Ramos (cell line): ENCODE results near the gene F5.

ENCODE experiments used
- in situ Hi-C: fragments of 300-500 bp; cut with MboI; formaldehyde crosslinking; loops from one replicate; pipeline ENCODE4 v1.14.3; 2022; ENCODE audit warnings: low sequenced_read_pairs; ENCODE audit not compliant: unreplicated experiment

Gene F5

DNA sequence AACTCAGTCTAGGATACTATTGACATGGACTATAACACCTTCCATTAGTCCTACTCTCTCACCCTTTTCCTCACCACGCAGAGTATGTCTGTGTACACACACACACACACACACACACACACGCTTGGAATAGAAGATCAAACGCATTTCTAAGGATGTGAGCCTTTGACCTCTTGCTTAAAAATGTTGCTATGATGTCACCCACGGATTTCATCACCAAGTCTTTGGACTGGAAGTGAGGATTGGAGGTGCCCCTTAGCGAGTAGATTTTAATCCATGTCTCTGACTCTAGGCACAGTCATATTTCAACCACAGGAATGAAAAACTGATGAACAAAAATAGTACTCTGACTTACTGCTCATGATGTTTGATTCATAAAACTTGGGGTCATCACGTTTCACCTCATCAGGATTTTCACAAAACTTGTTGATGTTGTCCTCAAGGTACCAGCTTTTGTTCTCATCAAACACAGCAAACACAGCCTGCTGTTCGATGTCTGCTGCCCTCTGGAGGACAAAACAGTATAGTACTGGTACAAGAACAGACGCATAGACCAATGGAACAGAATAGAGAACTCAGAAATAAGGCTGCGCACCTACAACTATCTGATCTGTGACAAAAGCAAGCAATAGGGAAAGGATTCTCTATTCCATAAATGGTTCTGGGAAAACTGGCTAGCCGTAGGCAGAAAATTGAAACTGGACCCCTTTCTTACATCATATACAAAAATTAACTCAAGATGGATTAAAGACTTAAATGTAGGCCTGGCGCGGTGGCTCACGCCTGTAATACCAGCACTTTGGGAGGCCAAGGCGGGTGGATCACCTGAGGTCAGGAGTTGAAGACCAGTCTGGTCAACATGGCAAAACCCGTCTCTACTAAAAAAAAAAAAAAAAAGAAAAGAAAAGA, 39.9 kb downstream of the F5 start:
- in situ Hi-C loops: loop anchor here (25.0 kb wide), 1 partner anchor 934 kb away; no protein-coding TSS in a partner anchor

DNA sequence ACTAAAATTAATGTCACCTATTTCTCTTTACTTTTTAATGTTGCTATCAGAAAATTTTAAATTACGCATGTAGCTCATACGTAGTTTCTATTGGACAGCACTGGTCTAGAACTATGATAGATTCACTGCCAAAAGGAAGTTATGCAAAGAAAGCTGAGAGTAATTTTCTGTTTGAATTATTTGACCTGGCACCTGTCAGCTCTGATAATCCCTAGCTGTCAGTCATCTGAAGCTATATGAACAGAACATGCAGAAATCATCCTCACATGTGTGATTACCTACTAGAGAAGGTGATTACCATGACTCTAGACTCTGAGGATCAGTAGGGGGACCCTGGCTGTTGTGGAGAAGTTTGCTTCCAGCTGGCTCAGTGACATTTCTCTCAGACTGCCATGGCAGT, 40.8 kb downstream of the F5 start:
- in situ Hi-C loops: loop anchor here (25.0 kb wide), 1 partner anchor 933 kb away; no protein-coding TSS in a partner anchor

DNA sequence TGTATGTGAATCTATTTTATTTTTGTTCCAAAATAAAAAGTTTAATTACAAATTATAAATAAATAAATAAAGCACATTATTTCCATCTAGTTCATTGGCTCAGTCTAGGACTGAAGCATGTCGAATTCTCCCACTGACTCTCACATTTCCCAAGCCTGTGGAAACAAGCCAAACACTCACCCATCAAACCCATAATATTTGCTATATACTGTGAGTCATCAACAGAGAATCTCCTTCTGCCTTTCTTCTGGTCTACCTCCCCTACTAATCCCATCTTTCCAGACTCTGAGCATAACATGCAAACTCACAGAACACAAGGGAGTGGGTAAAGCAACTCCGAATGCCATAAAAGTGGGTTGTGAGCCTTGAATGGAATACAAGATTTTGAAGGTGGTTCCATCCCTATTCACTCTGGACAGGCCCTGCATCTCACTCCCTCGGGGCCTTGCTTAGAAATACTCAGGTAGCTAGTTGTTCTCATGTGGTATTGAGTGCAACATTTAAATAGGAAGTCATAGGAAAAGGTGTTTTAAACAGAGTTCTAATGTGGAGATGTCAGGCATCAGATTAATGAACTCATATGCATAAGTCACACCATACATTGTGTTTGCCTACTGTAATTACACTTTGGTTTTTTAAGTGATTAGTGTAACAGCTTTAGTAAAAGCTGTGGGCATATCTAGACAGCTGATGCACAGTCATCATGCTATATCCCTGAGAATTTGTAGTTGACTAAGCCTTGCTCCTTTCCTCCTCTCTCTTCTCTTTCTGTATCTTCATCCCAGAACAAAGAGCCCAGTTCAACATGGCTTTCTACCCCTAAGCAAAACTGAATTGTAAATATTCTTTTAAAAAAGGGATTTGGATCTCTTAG, 47.0 kb downstream of the F5 start:
- in situ Hi-C loops: loop anchor here (25.0 kb wide), 1 partner anchor 927 kb away; no protein-coding TSS in a partner anchor

DNA sequence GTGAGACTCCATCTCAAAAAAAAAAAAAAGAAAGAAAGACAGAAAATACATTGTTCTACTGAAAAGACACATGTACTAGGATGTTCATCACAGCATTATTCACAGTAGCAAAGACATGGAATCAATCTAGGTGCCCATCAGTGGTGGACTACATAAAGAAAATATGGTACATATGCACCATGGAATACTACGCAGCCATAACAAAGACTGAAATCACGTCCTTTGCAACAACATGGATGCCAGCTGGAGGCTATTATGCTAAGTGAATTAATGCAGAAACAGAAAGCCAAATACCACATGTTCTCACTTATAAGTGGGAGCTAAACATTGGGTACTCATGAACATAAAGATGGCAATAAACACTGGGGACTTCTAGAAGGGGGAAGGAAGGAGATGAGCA, 51.6 kb downstream of the F5 start:
- in situ Hi-C loops: loop anchor here (25.0 kb wide), 1 partner anchor 922 kb away; no protein-coding TSS in a partner anchor

DNA sequence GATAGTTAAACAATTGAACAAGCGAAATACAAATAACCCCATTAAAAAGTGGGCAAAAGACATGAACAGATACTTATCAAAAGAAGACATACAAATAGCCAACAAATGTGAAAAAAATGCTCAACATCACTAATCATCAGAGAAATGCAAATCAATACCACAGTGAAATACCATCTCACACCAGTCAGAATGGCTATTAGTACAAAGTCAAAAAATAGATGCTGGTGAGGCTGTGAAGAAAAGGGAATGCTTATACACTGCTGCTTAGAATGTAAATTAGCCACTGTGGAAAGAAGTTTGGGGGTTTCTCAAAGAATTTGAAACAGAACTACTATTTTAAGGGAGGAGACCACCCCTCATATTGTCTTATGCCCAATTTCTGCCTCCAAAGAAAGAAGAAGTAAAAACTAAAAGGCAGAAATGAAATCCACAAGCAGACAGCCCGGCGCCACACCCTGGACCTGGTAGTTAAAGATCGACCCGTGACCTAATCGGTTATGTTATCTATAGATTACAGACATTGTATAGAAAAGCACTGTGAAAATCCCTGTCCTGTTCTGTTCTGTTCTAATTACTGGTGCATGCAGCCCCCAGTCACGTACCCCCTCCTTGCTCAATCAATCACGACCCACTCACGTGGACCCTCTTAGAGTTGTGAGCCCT, 52.6 kb downstream of the F5 start:
- in situ Hi-C loops: loop anchor here (25.0 kb wide), 1 partner anchor 921 kb away; no protein-coding TSS in a partner anchor

DNA sequence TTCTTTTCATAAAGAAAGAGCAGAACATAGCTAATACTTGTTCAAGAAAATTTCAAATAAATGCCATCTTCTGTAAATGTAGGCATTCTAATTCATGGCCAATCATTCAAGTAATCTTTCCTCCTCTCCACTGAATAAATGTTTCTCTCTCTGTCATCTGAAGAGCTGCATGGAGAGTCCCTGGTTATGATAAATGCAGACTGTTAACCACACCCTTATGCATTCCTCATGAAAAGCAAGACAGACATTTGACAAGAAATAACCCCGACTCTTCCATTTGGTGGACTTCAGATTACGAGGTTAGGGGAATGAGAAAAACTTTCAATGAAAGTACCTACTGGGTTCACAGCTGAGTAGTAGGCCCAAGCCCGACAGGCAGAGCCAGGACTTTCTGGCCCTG, 55.8 kb downstream of the F5 start:
- in situ Hi-C loops: loop anchor here (25.0 kb wide), 1 partner anchor 918 kb away; no protein-coding TSS in a partner anchor

DNA sequence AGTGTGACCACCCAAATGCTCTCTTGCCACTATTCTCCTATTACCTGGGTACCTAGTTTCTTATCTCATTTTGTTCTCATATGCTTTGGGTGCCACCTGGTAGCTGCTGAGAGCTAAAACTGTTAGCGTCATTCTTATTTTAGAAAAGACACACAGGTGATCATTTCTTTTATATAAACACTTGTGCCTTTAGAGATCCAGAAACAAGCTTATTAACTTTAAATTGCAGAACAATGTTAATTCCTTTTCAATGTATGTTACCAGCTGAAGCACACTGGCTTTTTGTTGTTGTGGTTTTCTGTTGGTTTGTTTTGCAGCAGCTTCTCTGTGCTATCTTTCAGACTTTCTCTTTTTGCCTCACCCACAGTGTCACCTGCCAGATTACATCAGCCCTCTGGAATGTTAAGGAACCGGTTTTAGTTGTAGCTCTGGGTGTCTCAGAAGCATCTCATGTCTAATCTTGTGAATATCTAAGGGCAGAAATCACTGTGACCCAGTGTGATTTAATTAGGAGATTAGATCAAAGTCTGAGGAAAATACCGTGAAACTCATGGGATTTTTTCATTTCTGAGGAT, 57.1 kb downstream of the F5 start:
- in situ Hi-C loops: loop anchor here (25.0 kb wide), 1 partner anchor 917 kb away; no protein-coding TSS in a partner anchor

DNA sequence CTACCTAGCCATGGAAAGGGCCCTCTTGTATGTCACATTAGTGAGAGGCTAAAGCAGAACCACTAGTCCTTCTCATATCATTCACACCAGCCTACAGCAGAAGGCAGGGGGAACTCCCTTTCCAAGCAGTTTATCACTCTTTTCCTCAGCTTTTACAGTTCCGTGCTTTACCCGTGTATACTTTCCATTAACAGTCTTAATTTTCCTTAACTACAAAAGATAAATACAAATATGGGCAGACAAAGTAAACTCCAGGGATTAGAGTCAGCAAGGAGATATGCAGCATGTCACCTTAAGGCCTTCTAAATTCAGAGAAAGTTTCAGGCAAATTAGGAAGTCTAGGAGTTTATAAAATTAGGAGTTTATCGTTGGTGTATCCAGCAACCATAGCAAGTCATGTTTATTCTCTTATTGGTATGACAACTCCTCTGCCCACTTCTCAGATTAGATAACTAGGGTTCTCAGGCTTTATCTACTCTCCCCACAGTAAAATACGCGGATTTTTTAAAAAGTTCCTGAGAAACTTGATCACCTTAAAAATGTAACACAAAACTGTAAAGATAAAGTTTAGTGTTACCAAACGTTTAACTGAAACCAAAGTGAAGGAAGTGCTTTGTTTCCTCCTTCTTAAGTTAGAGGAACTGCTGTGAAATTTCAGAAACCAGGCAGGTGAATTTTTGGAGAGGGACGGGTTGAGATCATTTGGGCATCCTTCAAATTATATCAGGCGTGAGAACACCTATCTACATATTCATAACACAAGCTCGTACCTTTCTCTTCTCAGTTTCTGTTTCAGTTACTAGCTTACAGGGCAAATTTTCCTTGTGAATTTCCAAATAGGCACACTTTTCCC, 57.8 kb downstream of the F5 start:
- in situ Hi-C loops: loop anchor here (25.0 kb wide), 1 partner anchor 916 kb away; no protein-coding TSS in a partner anchor

DNA sequence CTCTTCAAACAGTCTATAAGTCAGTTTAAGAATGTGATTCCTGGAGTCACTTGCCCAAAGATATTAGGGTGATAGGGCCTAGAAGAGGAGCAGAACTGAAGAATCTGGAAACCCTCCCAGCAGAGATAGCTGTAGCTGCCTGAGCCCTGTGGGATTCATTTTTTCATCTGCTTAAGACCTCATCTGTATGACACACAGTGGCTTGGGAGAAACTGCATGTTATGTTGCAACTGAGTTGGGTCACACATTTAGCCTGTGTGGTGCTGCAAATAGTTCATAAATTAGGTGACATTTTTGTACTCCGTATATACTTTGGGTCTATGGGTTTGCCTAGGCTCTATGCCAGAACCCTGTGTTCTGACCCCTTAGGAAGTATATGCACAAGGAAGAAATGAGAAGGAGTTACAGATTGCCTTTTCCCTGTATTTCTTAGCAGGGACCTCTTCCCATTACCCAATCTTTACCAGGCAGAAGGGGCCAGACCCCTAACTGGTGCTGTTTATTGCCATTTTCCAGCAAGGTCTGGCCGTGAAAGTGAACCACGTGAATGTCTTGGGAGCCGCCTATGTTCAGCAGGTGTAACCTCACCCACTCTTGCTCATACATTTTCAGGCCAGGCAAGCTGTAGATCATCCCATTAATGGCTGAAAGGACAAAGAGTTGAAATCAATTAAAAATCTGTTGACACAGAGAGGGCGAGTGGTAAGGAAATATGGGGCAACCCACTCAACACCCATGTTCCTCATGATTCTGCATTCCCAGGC, 58.6 kb downstream of the F5 start:
- in situ Hi-C loops: loop anchor here (25.0 kb wide), 1 partner anchor 915 kb away; no protein-coding TSS in a partner anchor

DNA sequence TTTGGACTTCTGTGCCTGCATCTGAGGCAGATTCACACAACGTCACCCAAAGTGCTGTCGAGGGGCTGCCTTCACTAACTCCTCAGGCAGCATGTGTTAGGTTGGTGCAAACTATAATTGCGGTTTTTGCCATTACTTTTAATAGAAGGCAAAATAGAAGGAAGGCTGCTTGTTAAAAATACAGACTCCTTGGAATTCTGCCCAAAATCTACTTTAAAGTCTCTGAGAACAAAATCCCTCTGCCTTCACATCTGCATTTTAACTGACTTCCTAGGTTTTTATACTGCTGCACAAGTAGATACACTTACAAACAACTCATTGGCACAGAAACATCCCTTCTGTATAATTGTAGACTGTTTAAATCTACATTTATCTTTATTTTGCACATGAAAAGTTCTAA, 59.3 kb downstream of the F5 start:
- in situ Hi-C loops: loop anchor here (25.0 kb wide), 1 partner anchor 915 kb away; no protein-coding TSS in a partner anchor

DNA sequence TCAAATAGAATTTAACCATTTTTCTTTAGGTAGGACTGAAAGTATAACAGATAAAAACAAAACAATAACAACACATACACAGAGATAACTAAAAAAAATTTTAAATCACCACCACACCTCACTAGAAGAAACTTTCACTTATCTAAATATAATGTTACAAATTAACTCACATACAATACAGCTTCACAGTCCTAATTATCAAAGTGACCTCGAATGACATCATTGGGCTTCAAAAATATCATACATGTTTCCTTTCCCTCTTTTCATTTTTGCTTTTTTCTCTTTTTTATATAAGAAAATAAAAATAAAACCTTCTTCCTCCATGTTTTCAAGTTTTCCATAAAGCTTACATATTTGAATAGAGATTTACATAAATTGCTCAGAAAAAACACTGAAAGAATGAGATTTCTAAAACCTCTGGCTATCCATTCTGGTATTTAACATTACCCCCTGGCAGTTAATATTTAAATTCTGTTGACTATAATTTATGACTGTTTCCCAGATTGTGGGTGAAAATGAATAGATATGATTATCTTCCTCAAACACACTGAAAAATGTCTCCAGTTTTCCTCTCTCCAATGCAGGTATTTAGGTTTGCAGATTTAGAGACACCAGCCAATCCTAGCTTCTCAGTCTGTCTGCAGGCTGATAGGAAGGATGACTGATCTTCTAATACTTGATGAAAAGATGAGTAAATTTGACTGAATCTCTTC, 60.0 kb downstream of the F5 start:
- in situ Hi-C loops: loop anchor here (25.0 kb wide), 1 partner anchor 914 kb away; no protein-coding TSS in a partner anchor

DNA sequence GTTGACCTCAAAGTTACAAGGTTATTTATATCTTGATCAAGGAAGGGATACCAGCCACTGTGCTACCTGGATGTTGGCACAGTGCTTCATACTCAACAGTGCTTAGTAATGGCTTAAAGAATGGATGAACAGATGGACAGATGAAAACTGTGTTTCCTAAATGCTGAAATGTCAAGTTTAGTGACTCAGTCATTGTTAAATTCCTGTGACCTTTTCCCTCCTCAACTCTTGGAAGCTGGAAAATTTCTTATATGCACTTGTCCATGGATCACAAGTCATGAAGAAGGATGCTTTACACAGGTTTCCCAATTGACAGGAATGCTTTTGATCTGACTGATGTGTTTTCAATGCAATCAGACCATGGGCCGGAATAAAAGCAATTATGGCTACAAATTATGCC, 60.9 kb downstream of the F5 start:
- in situ Hi-C loops: loop anchor here (25.0 kb wide), 1 partner anchor 913 kb away; no protein-coding TSS in a partner anchor

DNA sequence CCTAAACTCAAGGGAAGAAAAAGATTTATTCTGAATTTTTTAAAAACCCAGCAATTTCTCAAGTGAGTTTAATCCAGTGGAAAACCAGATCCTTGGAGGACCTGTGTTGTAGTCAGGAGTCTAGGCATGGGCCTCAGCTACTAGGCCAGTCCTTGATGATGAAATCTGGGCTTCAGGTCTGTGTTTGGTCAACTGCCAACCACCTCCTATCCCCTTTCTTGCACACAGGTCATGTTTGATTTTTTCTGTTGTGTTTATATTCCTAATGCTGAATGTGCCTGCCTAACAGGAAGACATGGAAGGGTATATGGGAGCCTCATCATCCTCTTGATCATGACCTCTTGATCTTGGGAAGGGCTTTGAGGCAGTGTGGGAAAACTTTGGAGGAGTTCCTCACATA, 62.4 kb downstream of the F5 start:
- in situ Hi-C loops: no loop called here

DNA sequence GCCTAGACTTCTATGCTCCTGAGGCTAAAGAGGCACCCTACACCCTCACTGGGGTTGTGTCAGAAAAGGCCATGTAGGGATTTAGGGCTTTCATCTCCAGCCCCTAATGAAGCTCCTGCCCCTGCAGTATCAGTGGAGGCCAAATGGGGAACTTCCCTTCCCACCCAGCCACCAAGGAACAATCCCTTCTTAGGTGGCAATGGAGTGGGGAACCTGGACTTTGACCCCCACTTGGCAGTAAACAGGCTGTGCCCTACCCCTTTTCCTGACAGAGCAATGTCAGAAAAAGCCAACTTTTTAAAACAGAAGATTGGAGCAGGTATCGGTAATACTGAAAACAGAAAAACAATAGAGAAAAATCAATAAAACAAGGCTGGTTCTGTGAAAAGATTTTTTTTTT, 65.1 kb downstream of the F5 start:
- in situ Hi-C loops: no loop called here

DNA sequence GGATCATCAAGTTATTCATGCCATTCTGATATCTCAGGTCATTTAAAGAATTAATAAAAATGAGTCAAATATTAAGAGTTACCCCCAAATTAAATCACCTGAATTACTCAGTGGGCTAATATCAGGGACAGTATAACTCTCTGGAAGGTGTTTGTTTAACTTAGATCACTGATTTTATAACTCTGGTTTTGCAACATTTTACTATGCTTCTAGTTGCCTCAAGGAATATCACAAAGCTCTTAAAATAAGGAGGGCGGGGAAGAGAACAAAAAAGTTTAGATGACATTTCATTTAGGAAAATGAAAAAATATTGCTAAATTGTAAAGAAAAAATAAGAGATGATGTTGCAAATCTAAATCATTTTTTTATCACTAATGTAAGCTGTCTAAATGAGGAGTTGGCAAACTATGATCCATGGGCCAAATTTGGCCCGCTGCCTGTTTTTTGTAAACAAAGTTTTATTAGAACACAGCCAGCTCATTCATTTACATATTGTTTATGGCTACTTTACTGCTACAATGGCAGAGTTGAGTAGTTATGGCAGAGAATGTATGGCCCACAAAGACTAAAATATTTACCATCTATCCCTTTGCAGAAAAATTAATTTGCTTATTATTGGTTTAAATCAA, 68.6 kb downstream of the F5 start:
- in situ Hi-C loops: no loop called here

DNA sequence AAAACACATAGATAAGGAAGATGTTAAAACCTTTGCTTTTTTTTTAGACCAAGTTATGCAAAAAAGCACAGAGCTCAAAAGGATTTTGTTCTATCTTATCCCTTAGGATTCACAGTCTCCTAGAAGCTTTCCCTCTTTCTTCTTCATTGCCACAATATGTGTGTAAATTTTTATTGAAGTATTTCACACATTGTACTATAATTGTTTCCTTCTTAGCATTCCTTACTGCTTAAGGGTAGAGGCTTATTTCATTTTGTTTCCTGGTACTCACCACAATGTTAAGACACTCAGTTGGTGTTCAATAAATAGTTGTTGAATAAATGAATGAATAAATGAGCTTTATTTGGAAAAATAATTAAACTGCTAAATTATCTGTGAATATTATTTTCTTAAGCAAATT, 70.6 kb downstream of the F5 start:
- in situ Hi-C loops: no loop called here
